Smooth muscle cell (in vitro differentiated cells): Measurements from ENCODE around the gene DYNC1I2. TPM values are rescaled to one million over a fixed set of nuclear protein-coding genes. Genes with fewer than 3 reads are reported as not detected.
A peak's percentile ranks its signal among the peaks of the same experiment; 100 is the strongest.

Experiments used
- DNase-seq: peaks from one replicate; lab custom pipeline; 2025; ENCODE audit not compliant: unreplicated experiment; lab: John Stamatoyannopoulos, UW
- H2AFZ ChIP-seq: fragments of 200-600 bp; sonication (generic); 2 replicates; pipeline ENCODE4 v1.6.0; 2016; ENCODE audit warnings: antibody characterized with exemption, low read depth, mild to moderate bottlenecking
- H3F3A ChIP-seq: fragments of 200-600 bp; sonication (generic); 2 replicates; pipeline ENCODE4 v1.6.0; 2017; ENCODE audit warnings: antibody characterized with exemption, low read depth
- H3K27ac ChIP-seq: fragments of 200-600 bp; sonication (generic); 2 replicates; pipeline ENCODE4 v1.5.1; 2016; ENCODE audit warnings: low read depth, mild to moderate bottlenecking
- H3K27me3 ChIP-seq: fragments of 200-600 bp; sonication (generic); 2 replicates; pipeline ENCODE4 v1.6.1; 2016; ENCODE audit warnings: low read depth, mild to moderate bottlenecking
- H3K36me3 ChIP-seq: fragments of 200-600 bp; sonication (generic); 2 replicates; pipeline ENCODE4 v1.5.1; 2016; ENCODE audit warnings: low read depth
- H3K4me1 ChIP-seq: fragments of 200-600 bp; sonication (generic); 2 replicates; pipeline ENCODE4 v1.5.1; 2016; ENCODE audit warnings: low read depth
- H3K4me2 ChIP-seq: fragments of 200-600 bp; sonication (generic); 2 replicates; pipeline ENCODE4 v1.6.0; 2016; ENCODE audit warnings: mild to moderate bottlenecking
- H3K4me3 ChIP-seq: fragments of 200-600 bp; sonication (generic); 2 replicates; pipeline ENCODE4 v1.5.1; 2016; ENCODE audit warnings: mild to moderate bottlenecking
- H3K79me2 ChIP-seq: fragments of 200-600 bp; sonication (generic); 2 replicates; pipeline ENCODE4 v1.6.0; 2016; ENCODE audit warnings: low read depth, mild to moderate bottlenecking
- H3K9ac ChIP-seq: fragments of 200-600 bp; sonication (generic); 2 replicates; pipeline ENCODE4 v1.6.0; 2016; ENCODE audit warnings: low read depth
- H3K9me3 ChIP-seq: fragments of 200-600 bp; sonication (generic); replicated peaks from 2 replicates; pipeline ENCODE4 v1.5.1; 2016; ENCODE audit warnings: low read depth
- H4K20me1 ChIP-seq: fragments of 200-600 bp; sonication (generic); 2 replicates; pipeline ENCODE4 v1.6.0; 2016; ENCODE audit warnings: low read depth
- CTCF ChIP-seq: fragments of 200-600 bp; sonication (generic); IDR thresholded peaks from 2 replicates; pipeline ENCODE4 v1.5.1; 2017; ENCODE audit warnings: borderline replicate concordance, mild to moderate bottlenecking, antibody characterized with exemption; ENCODE audit not compliant: insufficient read depth, poor library complexity, severe bottlenecking
- WGBS: methylation state at CpG from one replicate; pipeline ENCODE4 v1.1.7; 2016; ENCODE audit warnings: low lambda C conversion rate; 5-methylcytosine and 5-hydroxymethylcytosine counted together
- polyA plus RNA-seq: library from polyadenylated mRNA; unstranded; fragments of >200 nt; fragmentation: Nextera tagmentation; extraction: Ambion mirVana; gene quantifications from 2 replicates; pipeline ENCODE4 v1.2.1, GENCODE V29; 2016
- total RNA-seq: library from RNA; depleted of rRNA; stranded (reverse); fragments of >200 nt; gene quantifications from 2 replicates; pipeline ENCODE4 v1.2.3, GENCODE V29; 2014

The DYNC1I2 gene
- total RNA-seq, result 205 and 236 TPM in 2 replicates
- 66.1 and 75.4 TPM in 2 replicates for polyA plus RNA-seq

- peaks cover 7% of the 10 kb centered on the region for H3K36me3 ChIP-seq
- H3F3A ChIP-seq, result no peaks in the 10 kb centered on the region
- peaks cover 8% of the 10 kb centered on the region for H3K4me1 ChIP-seq
- DNase-seq, result peak; percentile 78
- H2AFZ ChIP-seq, result peak within 1 kb of the TSS; percentile 87
- peaks cover 35% of the 10 kb centered on the region for H4K20me1 ChIP-seq
- no peaks in the 10 kb centered on the region for H3K9me3 ChIP-seq
- H3K27me3 ChIP-seq, result no peaks in the 10 kb centered on the region
- peaks cover 46% of the 10 kb centered on the region for H3K79me2 ChIP-seq
- TF ChIP-seq CTCF, result no peak
- peak within 1 kb of the TSS; percentile 92 for H3K9ac ChIP-seq
- peak within 1 kb of the TSS; percentile 83 for H3K4me3 ChIP-seq
- peak within 1 kb of the TSS; percentile 94 for H3K4me2 ChIP-seq
- H3K27ac ChIP-seq, result peak within 1 kb of the TSS; percentile 87
- WGBS, result under 1% methylated on average over 49 of the region's 51 CpGs
These were observed at the start of gene DYNC1I2 for GRCh38 chr2:171687287-171688128. Gene DYNC1I2, plus strand, starts transcription at chr2:171687469. Its CDS starts 2,687 bp downstream, at chr2:171690156.

GRCh38 chr2:171651667-171652415 lies 35.4 kb upstream of the DYNC1I2 start:
- Histone ChIP-seq H3K27me3 (no peaks in the 10 kb centered on the region), H4K20me1 (no peaks in the 10 kb centered on the region), H3K4me1 (no peaks in the 10 kb centered on the region), H3K9ac (no peak overlapping the region), H3K79me2 (no peaks in the 10 kb centered on the region), H3F3A (no peaks in the 10 kb centered on the region), H3K36me3 (no peaks in the 10 kb centered on the region), H3K4me3 (no peak overlapping the region), H3K9me3 (no peaks in the 10 kb centered on the region), H3K27ac (peak overlapping the region; percentile 78), H3K4me2 (no peak overlapping the region), H2AFZ (no peak overlapping the region)
- no peak for TF ChIP-seq CTCF
- no peak for DNase-seq

GRCh38 chr2:171652416-171652785 lies 34.9 kb upstream of the DYNC1I2 start:
- Histone ChIP-seq H3K79me2 (no peaks in the 10 kb centered on the region), H3K4me2 (no peak overlapping the region), H3K27me3 (no peaks in the 10 kb centered on the region), H3K36me3 (no peaks in the 10 kb centered on the region), H3K4me3 (no peak overlapping the region), H2AFZ (no peak overlapping the region), H3K9ac (peak overlapping the region; percentile 34), H3K9me3 (no peaks in the 10 kb centered on the region), H3K27ac (peak overlapping the region; percentile 78), H3F3A (no peaks in the 10 kb centered on the region), H3K4me1 (no peaks in the 10 kb centered on the region), H4K20me1 (no peaks in the 10 kb centered on the region)
- no peak for TF ChIP-seq CTCF
- no peak for DNase-seq
